ENCODE data around the gene MGST2.
"Not testable (repeated sequence)": the region's sequence is repeated elsewhere in the genome, so short reads cannot be mapped to it uniquely, and the experiment has no call there.

The MGST2 gene
- long read RNA-seq, donor 1, transcript MGST2-201 (5 exons, 801 nt) = major isoform, 72 of 109 reads
- long read RNA-seq, donor 1, partial matches to known transcripts = 34 of 109 reads
- long read RNA-seq, donor 1, other reads (novel, unspliced or antisense) = 0 of 109 reads
- long read RNA-seq, donor 2, transcript MGST2-201 (5 exons, 801 nt) = major isoform, 29 of 51 reads
- long read RNA-seq, donor 2, partial matches to known transcripts = 21 of 51 reads
- long read RNA-seq, donor 2, other reads (novel, unspliced or antisense) = 0 of 51 reads
- long read RNA-seq, donor 3, transcript MGST2-201 (5 exons, 801 nt) = major isoform, 20 of 28 reads
- long read RNA-seq, donor 3, partial matches to known transcripts = 8 of 28 reads
- long read RNA-seq, donor 3, other reads (novel, unspliced or antisense) = 0 of 28 reads
- long read RNA-seq, donor 4, transcript MGST2-201 (5 exons, 801 nt) = major isoform, 37 of 58 reads
- long read RNA-seq, donor 4, partial matches to known transcripts = 20 of 58 reads
- long read RNA-seq, donor 4, other reads (novel, unspliced or antisense) = 0 of 58 reads
- long read RNA-seq, donor 5, transcript MGST2-201 (5 exons, 801 nt) = major isoform, 35 of 53 reads
- long read RNA-seq, donor 5, partial matches to known transcripts = 13 of 53 reads
- long read RNA-seq, donor 5, other reads (novel, unspliced or antisense) = 0 of 53 reads
- long read RNA-seq, donor 6, transcript MGST2-201 (5 exons, 801 nt) = major isoform, 44 of 60 reads
- long read RNA-seq, donor 6, partial matches to known transcripts = 16 of 60 reads
- long read RNA-seq, donor 6, other reads (novel, unspliced or antisense) = 0 of 60 reads
- long read RNA-seq, donor 7, transcript MGST2-201 (5 exons, 801 nt) = major isoform, 41 of 61 reads
- long read RNA-seq, donor 7, partial matches to known transcripts = 19 of 61 reads
- long read RNA-seq, donor 7, other reads (novel, unspliced or antisense) = 0 of 61 reads
- long read RNA-seq, donor 8, transcript MGST2-201 (5 exons, 801 nt) = major isoform, 39 of 52 reads
- long read RNA-seq, donor 8, partial matches to known transcripts = 10 of 52 reads
- long read RNA-seq, donor 8, other reads (novel, unspliced or antisense) = 0 of 52 reads

DNA sequence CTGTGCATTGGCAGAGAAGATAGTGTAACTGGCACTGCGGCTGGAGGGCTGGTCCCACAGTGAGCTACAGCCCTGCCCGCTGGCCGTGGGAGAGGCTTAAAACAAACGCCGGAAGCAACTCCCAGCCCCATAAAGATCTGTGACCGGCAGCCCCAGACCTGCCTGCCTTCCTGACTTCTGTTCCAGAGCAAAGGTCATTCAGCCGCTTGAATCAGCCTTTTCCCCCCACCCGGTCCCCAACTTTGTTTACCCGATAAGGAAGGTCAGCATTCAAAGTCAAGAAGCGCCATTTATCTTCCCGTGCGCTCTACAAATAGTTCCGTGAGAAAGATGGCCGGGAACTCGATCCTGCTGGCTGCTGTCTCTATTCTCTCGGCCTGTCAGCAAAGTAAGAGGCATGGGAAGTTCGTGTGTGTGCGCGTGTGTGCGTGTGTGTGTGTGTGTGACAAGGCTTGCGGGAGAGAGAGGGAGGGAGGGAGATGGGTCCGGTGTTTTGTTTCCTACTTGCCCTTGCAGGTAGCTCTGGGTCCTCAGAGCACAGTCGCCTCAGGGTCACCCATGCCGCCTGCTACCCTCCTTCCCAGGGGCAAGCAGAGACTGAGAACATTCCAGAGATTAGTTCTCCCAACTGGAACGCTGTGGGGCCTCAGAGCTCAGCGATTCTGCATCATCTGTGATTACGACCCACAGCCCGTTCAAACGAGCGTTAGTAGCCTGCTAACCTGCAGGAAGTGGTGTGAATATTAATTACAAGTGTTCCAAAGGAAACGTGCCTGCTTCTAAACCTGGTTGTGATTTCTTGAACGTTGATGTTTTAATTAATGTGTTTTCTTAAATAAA is at the start of gene MGST2:
Gene MGST2, plus strand, starts transcription at position 130 of the 840 bp plus-strand sequence. Its CDS starts 201 bp downstream, at position 331.
- DNase-seq = peak; percentile 91

DNA sequence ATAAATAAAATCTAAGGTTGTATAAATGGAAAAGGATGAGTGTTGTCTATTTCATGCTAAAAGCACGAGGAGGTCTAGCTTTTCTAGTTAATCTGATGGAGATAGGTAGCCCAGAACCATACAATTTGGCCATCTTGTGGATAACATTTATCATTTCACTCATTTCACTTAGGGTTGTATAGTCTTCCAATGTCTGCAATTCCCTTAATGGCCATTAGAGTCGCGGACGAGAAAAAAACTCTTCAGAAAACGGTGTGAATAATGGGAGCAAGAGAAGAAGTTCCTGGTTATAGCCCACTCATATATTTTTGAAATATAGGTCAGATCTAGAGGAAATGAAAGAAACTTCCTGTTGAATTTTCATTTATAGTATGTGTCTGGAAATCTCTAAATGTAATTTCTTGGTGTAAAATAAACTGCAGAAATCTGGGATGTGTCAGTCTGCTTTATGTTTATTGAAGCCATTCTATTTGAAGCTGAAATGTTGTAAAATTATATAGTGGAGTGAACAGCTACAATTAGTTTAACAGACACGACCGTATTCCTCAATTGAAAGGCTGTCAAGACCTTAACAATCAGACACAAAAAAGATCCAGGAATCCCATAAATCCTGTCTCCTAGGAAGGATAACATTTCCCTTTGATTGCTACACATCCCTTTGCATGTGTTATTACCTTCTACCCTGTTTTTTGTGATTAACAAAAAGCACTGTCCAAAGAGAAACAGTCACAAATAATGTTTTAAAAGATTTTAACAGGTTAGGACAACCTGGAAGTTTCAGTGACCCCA is 47.7 kb upstream of the MGST2 start:
- no peak for DNase-seq

DNA sequence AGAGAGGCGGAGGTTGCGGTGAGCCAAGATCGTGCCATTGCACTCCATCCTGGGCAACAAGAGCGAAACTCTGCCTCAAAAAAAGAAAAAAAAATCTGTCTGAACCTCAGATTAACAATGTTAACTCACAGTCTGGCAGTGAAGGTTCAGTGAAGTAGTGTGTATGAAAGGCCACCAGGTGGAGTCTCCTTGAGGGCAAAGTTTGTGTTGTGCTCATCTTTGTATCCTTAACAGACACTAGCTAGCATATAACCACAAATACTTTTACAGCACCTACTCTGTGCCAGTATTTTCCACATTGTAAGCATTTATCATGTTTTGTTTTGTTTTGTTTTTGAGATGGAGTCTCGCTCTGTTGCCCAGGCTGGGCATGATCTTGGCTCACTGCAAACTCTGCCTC is 46.0 kb upstream of the MGST2 start:
- no peak for DNase-seq

DNA sequence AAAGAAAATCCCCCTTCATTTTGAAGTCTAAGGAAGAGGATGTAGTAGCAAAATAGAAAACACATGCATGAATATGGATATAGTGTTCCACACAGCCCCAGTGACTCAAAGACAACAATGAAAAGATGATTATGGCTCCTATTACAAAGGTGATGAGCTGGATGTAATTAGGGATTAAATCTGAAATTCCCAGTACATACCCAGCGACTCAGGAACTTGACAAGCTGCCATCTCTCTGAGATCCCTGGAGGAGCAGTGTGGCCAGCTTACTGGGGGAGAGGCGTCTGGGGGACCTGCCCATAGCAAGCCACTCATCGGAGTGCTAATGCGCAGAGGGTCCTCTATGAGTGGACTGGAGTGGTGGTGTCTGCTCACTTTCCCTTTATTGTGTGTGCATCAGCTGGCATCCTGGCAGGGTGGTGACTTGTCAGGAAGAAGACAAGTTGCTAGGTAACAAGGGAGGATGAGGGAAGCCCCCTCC is 42.7 kb upstream of the MGST2 start:
- DNase-seq = no peak

DNA sequence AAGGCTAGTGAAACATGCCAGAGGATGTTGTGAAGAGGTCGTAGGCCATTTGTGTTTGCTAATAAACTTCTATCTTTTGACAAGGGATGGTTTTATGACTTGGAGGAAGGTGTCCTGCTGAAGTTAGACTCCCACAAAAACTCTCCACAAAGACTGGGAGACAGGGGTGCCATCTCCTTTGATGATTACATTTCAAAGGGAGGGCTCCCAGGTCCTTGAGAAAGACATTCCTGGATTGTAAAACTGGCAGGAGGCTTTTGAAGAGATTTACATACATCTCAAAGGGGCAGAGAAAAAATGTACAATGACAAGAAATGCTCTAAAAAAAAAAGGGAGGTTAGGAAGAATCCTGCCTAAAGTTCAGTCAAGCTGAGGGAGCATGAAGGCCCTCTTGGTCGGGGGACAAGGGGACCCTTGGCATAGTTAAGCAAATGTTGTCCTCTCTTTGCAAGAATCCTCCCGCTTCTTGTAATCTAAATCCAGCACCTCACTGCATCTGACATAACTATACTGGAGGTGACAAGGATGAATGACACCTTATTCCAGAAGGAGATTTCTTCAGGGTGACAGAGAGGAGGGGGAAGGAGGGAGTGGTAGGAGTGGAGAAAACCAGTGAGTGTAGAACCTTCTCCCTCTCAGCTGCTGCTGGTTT is 41.1 kb upstream of the MGST2 start:
- no peak for DNase-seq

DNA sequence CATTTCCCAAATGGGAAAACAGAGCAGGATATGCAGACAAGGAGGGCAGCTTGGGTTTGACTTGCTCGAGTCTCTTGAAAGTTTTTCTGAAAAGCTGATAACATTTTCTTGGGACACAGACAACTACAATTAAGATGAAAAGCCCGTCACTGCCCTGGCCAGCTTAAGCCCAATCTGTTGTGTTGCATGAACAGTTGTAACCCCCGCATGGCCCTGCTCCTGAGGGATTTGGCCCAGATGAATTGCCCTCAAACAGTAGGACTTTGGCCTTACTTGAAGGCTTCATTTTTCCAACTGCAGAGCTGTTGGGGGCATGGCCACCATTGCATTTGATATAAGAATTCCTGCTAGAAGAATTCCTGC is 40.5 kb upstream of the MGST2 start:
- DNase-seq = no peak

DNA sequence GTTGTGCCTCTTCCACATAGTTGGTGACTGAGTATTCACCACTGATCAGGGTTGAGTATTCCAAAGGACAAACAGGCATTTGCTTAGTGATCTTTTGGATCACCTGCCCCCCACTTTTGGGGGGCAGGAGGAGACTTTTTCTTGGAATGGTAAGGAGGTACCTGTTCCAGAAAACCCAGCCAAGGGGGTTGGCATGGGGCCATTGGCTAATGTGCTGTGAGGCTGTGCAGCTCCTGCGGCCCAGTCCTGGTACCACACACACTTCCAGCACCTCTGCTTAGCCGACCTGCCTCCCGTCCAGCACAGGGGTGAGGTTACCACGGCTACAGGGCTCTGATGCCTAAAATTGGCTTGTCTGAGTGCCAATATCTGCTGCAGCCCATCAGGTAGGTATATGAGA is 40.1 kb upstream of the MGST2 start:
- no peak for DNase-seq

DNA sequence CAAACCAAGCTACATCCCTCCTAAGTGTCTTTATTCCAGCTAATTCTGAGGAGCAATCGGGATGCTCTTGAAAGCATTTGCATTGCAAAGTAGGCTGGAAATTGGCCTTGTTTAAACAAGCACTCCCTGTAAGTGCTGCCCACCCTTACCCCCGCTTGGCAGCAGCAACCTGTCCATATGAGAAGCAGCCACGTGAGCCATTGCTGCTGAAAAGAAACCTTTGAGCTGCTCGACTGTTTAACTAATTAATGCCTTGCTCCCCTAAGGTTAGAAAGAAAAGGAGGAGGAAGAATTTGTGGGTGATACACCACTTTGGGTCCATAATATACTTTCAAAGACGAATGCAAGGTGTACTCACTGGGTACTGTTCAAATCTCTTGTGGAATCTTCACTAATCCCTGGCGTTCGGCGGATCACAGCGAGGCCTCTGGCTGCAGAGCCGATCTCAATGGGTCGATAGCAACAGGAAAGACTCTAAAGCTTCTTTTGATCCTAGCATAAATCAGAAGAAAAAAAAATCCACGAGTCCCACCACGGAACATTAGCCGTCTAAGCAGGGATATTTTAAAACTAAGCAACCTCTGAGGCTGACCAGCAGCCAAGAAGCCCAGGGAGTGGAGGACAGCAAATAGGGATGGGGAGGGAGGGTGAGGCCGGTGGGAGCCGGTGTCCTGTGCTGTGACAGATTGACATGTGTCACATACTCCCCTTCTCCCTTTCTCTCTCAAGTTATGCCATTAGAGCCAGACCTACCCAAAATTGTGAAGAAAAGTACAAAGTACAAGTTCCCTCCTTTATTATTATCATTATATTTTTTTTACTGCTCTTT is 37.2 kb upstream of the MGST2 start:
- no peak for DNase-seq

DNA sequence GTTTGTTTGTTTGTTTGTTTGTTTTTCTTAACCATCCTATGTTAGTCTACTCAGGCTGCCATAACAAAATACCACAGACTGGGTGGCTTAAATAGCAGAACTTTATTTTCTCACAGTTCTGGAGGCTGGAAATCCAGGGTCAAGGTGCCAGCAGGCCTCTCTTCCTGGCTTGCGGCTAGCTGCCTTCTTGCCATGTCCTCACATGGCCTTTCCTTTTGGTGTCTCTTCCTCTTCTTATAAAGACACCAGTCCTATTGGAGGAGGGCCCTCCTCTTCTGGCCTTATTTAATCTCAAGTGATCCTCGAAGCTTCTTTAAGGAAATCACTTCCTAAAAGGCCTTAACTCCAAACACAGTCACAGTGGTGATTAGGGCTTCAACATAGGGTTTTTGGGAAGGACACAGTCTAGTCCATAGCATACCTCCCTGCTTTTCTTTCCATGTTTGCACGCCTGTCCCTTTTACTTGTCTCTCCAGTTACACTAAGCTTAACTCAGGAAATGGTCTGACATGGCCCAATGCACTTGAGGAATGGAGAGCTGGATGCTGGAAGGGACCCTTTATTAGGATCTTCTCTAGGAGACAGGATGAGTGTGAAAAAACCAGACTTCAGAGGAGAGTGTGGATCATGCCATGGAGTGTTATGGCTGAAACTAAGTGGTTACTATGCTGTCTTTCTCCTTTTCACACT is 36.0 kb upstream of the MGST2 start:
- peak; percentile 35 for DNase-seq

DNA sequence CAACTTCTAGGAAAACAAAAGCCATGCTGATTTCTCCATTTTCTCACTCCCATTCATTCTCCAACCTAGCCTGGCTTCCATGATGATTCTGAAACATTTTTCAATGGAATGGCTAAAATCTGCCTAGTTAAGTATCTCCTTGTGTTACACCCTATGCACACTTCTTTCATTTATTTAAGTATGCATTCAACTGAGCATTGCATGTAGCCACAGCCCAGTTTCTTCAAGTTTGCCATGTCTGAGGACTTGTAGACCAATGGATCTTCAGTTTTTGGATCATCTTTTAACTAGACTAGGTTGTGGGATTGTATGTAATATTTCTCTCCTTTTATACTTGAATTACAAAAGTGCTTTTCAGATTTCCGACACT is 35.5 kb upstream of the MGST2 start:
- no peak for DNase-seq

DNA sequence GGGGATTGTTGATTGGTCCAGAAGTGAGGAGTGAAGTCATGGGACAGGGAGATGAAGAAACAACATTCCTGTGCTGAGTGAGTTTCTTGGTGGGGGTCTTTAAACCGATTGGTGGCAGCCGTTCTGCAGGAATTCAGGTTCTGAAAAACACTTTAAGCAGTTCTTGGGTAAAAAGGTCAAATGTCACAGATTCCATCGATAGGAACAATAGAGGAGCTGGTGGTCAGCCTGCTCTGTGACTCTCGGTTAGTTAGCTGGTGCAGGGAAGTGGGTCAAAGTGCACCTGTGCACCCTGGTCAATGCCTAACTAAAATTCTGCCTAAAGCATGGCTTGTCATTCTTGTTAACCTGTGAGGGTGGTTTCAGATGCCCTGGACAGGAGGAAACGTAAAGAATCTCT is 34.6 kb upstream of the MGST2 start:
- no peak for DNase-seq

DNA sequence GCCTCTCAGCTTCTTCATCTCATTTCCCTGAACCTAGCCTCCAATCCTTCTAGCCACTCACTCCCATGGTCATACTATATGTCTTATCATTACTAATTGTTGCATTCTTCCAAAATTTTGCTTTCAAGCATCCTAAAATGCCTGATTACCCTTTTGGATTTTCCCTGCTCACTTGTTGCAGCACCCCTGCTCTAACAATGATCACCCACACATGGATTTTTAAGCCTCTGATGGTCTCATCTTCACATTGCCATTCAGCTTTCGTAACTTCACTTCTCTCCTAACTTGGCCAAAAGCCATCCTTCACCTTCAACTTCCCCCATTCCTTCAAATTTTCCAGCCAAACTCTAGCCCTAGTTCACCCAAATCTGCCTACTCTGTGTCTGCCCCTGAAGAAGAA is 33.8 kb upstream of the MGST2 start:
- no peak for DNase-seq

DNA sequence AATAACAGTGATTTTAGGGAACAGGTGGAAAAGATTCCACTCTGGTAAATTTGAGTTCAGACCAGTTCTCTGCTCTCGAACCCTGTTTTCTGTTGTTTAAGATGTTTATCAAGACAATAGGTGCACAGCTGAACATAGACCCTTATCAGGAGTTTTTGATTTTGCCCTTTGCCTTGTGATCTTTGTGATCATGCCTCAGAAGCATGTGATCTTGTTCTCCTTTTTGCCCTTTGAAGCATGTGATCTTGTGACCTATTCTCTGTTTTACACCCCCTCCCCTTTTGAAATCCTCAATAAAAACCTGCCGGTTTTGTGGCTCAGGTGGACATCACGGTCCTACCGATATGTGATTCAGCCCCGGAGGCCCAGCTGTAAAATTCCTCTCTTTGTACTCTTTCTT is 32.9 kb upstream of the MGST2 start:
- not testable (repeated sequence) for DNase-seq

DNA sequence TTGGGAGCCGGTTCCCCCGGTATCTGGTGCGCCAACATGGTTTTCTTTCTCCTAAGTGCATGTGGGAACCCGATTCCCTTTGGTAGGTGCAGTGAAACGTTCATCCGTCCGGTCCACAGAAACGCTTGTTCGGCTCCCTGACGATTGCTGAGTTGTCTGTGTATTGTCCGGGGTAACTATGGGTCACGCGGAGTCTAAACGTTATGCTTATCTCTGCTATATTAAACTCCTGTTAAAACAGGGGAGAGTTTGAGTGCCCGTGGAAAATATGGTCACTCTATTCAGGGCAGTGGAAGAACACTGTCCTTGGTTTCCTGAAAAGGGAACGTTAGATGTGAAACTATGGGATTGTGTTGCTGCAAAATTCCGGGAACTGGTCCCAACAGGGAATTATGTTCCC is 32.4 kb upstream of the MGST2 start:
- no peak for DNase-seq

DNA sequence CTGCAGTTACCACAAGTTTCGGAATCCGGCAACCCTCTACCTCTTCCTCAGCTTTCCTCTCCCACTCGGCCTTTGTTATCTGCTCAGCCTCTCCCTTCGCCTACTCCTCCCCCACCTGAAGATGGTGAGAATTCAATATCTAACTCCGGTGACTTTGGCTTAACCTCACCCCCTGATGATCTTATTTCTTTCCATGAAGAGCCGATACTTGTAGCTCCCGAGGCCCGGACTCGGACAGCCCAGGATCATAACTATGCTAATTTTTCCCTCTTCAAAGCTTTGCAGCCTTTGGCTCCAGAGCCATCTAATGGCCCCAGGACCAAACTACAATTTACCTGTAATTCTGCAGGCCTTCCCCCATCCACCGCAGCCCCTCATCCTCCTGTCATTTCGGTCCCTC is 32.0 kb upstream of the MGST2 start:
- DNase-seq = peak; percentile 61

DNA sequence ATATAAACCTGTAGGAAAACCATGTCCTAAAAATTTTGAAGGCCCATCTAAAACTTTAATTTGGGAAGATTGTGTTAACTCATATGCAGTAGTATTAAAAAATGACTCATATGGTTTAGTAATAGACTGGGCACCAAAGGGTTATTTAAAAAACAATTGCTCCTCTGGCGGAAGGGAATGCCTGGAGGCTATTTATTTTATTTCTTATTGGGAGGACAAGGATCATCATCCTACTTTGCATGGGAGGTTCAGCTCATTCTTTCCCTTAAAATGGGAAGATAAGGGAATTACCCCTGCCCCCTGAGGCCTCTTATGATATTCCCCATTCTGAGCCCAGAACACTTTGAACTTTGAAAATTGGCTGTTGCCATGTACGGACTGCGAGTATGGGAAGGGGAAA is 29.7 kb upstream of the MGST2 start:
- DNase-seq = no peak

DNA sequence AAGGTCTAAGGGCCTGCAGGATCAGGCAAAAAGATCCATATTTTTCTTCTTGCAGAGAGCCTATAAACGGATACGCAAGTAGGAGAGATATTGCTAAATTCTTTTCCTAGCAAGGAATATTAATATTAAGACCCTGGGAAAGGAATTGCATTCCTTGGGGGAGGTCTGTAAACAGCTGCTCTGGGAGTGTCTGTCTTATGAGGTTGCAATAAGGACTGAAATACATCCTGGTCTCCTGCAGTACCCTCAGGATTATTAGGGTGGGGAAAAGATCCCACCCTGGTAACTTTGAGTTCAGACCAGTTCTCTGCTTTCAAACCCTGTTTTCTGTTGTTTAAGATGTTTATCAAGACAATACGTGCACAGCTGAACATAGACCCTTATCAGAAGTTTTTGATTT is 27.3 kb upstream of the MGST2 start:
- not testable (repeated sequence) for DNase-seq

DNA sequence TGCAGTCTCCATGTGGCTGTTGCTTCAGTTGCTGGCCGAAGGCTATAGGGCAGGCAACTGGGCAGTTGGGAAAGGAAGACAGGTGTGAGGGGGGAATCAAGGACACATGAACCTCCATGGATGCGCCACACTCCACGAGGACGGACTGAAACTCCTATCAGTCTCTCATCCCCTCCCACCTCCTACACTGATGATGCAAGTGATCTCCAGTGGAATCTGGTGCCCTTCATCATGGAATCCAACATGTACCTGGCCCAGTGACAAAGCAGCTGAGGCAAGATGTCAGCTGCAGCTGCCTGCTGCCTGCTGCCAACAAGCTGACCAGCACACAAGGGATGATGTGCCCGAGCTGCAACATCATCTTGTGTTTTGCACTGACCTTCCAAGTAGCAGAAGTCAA is 26.0 kb upstream of the MGST2 start:
- DNase-seq = no peak

DNA sequence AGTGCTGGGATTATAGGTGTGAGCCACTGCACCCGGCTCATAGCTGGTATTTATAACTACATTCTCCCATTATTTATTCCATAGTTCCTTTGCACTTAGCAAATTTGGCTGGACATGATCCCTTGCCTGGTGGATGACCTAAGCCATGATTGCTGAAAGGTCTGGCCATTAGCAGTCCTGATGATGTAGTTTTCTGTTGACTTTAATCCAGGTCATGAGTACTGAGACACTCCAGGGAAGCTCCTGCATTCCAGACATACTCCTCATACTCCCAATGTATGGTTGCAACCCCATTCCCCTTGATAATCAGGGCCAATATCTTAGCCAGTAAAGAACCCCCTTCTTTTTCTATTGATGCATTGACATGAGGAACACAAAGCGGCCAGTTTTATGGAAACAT is 24.4 kb upstream of the MGST2 start:
- no peak for DNase-seq
